HepG2 (cell line): Measurements from ENCODE around the gene DDX1. TPM values are rescaled to one million over a fixed set of nuclear protein-coding genes. Genes with fewer than 3 reads are reported as not detected.

Experiments
- DMTF1 ChIP-seq: sonication (generic); formaldehyde crosslinking; IDR thresholded peaks from 2 replicates; pipeline ENCODE4 v1.4.0; 2020; ENCODE audit warnings: mild to moderate bottlenecking, missing genetic modification reagents
- HMGA1 ChIP-seq: sonication (generic); formaldehyde crosslinking; conservative IDR thresholded peaks from 2 replicates; pipeline ENCODE4 v1.4.0; 2020; ENCODE audit warnings: missing genetic modification reagents
- KLF11 ChIP-seq: IDR thresholded peaks from 2 replicates; pipeline ENCODE4 v1.6.1; 2016; ENCODE audit warnings: missing compliant biosample characterization
- KMT2A ChIP-seq: sonication (generic); formaldehyde crosslinking; IDR thresholded peaks from 2 replicates; pipeline ENCODE4 v1.4.0; 2020; ENCODE audit warnings: missing genetic modification reagents
- NFIC ChIP-seq: IDR thresholded peaks from 2 replicates; pipeline ENCODE4 v1.6.1; 2012; ENCODE audit warnings: mild to moderate bottlenecking, low read length, inconsistent platforms
- SMAD3 ChIP-seq: sonication (generic); formaldehyde crosslinking; IDR thresholded peaks from 2 replicates; pipeline ENCODE4 v1.4.0; 2020; ENCODE audit warnings: missing genetic modification reagents
- TAF1 ChIP-seq: sonication (generic); formaldehyde crosslinking; IDR thresholded peaks from 2 replicates; pipeline ENCODE4 v1.4.0; 2020; ENCODE audit warnings: missing genetic modification reagents
- TBX2 ChIP-seq: sonication (generic); formaldehyde crosslinking; IDR thresholded peaks from 2 replicates; pipeline ENCODE4 v1.5.0; 2020; ENCODE audit warnings: missing genetic modification reagents, mild to moderate bottlenecking, borderline replicate concordance
- TGIF2 ChIP-seq: IDR thresholded peaks from 2 replicates; pipeline ENCODE4 v1.6.1; 2016; ENCODE audit warnings: control low read depth, missing compliant biosample characterization
- THAP7 ChIP-seq: sonication (generic); formaldehyde crosslinking; IDR thresholded peaks from 2 replicates; pipeline ENCODE4 v1.8.1; 2023; ENCODE audit warnings: mild to moderate bottlenecking, missing genetic modification reagents
- THRA ChIP-seq: sonication (generic); formaldehyde crosslinking; IDR thresholded peaks from 2 replicates; pipeline ENCODE4 v1.4.0; 2020; ENCODE audit warnings: missing genetic modification reagents, borderline replicate concordance
- U2AF2 ChIP-seq: fragments of 200-400 bp; formaldehyde crosslinking; IDR thresholded peaks from 2 replicates; pipeline ENCODE4 v1.6.1; 2017; ENCODE audit warnings: low read depth, mild to moderate bottlenecking, low read length
- ZNF281 ChIP-seq: sonication (generic); formaldehyde crosslinking; IDR thresholded peaks from 2 replicates; pipeline ENCODE4 v1.4.0; 2020; ENCODE audit warnings: missing genetic modification reagents, borderline replicate concordance
- ZNF552 ChIP-seq: sonication (generic); formaldehyde crosslinking; IDR thresholded peaks from 2 replicates; pipeline ENCODE4 v1.9.0; 2022; ENCODE audit warnings: missing genetic modification reagents, mild to moderate bottlenecking, borderline replicate concordance
- ZNF646 ChIP-seq: sonication (generic); formaldehyde crosslinking; IDR thresholded peaks from 2 replicates; pipeline ENCODE4 v1.9.0; 2021; ENCODE audit warnings: mild to moderate bottlenecking, missing genetic modification reagents
- polyA plus RNA-seq, 8 experiments: library from polyadenylated mRNA; depleted of rRNA in 3 of 8; stranded (reverse) in 7 of 8; unstranded in 1 of 8; fragments of >200 nt; fragmentation: Illumina TruSeq in 4 of 8; extraction: Trizol in 4 of 8; gene quantifications; 2 replicates each; pipeline versions ENCODE4 v1.2.1 to v1.2.3, GENCODE V29; 2011 to 2016; ENCODE audit warnings: low read depth in 4 of 8, missing spikeins in 1 of 8, mixed read lengths in 1 of 8; ENCODE audit not compliant: insufficient read depth in 1 of 8
- total RNA-seq, 5 experiments: library from RNA; depleted of rRNA; stranded (reverse); fragments of >200 nt; fragmentation: Illumina TruSeq; extraction: Trizol; gene quantifications; 2 replicates each; pipeline ENCODE4 v1.2.3, GENCODE V29; 2016; ENCODE audit warnings: low read depth in 1 of 5

DDX1 gene
- total and polyA plus RNA-seq, 2 of the 13 experiments (the other 11 are each of a cell fraction or from before 2014, with no cell fraction given): 81.6 to 130 TPM

DNA sequence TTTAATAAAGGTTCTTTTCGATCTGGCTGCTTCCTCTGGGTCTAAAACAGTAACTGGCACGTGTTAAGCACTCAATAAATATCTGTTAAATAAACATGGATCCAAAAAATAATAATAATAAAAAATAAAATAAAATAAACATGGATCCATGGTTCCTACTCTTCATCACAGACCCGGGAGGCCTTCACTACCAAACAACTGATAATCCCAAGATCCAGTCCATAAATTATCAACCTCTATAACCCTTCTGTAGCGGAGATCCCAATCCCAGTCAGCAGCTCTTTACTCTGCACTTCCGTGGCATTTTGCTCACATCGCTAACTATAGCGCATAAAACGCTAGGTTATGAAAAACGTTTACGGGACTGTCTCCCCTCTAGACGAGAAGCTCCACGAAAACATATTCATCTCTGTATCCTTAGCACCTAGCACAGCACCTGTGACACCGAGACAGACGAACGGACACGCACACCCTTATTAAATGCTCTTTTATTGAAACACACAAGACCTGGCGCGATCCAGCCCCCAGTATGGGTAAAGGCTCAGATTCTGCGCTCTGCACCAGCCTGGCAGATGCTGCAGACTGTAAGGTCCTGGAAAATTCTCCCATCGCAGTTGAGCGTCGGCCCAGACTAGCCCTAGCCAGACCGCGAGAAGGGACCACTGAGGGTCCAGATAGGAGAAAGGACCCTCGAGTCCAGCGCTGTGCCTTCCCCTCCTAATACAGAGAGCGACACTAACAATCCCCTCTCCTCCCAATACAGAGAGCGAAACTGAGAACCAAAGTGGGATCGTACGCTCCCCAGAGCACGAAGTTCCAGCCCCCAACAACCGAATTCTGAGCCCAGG, 31.3 kb upstream of the DDX1 start (continued):
- TF ChIP-seq KMT2A (CRISPR knock-in tag): peak; percentile 3; the same call in 1 of the 2 replicates
- TF ChIP-seq SMAD3 (CRISPR knock-in tag): no peak
- TF ChIP-seq KLF11 (CRISPR knock-in tag): no peak
- no peak for TF ChIP-seq THAP7 (CRISPR knock-in tag)
- no peak for TF ChIP-seq HMGA1 (CRISPR knock-in tag)
- no peak for TF ChIP-seq ZNF552 (CRISPR knock-in tag)
- TF ChIP-seq ZNF281 (CRISPR knock-in tag): no peak
- TF ChIP-seq U2AF2: no peak
- no peak for TF ChIP-seq NFIC
- 0 out of 2 replicates have a peak, but pooled peaks have one; percentile 41 for TF ChIP-seq ZNF646
- TF ChIP-seq TGIF2 (CRISPR knock-in tag): no peak
- no peak; the same call in 1 of the 2 replicates for TF ChIP-seq DMTF1
- TF ChIP-seq TAF1 (CRISPR knock-in tag): no peak
- no peak for TF ChIP-seq THRA (CRISPR knock-in tag)
- TF ChIP-seq TBX2 (CRISPR knock-in tag): no peak
